MV-4-11 (cell line): ENCODE data around the gene CMTM8.

ENCODE experiments used
- DNase-seq: peaks from one replicate; lab custom pipeline; 2025; lab: John Stamatoyannopoulos, UW

CMTM8 gene

GRCh38 chr3:32280262-32280910 is 41.9 kb downstream of the CMTM8 start:
- DNase-seq, result no peak

GRCh38 chr3:32281570-32282106 is 43.2 kb downstream of the CMTM8 start:
- DNase-seq, result no peak

GRCh38 chr3:32282578-32283154 is 44.2 kb downstream of the CMTM8 start:
- no peak for DNase-seq

- DNase-seq, result no peak
Observed at GRCh38 chr3:32283304-32283703, 44.8 kb downstream of the CMTM8 start.

- no peak for DNase-seq
Observed at GRCh38 chr3:32284443-32285212, 46.1 kb downstream of the CMTM8 start.

GRCh38 chr3:32285891-32286290 is 47.4 kb downstream of the CMTM8 start:
- no peak for DNase-seq

GRCh38 chr3:32288819-32289218 is 50.3 kb downstream of the CMTM8 start:
- DNase-seq, result no peak

- no peak for DNase-seq
Observed at GRCh38 chr3:32290619-32291018, 52.1 kb downstream of the CMTM8 start.

- DNase-seq, result no peak
Observed at GRCh38 chr3:32292085-32292796, 53.8 kb downstream of the CMTM8 start.

GRCh38 chr3:32293903-32294302 is 55.4 kb downstream of the CMTM8 start:
- DNase-seq, result no peak

GRCh38 chr3:32296251-32297204 is 58.0 kb downstream of the CMTM8 start:
- no peak for DNase-seq

- no peak for DNase-seq
Observed at GRCh38 chr3:32297366-32297765, 58.9 kb downstream of the CMTM8 start.

GRCh38 chr3:32301426-32301825 is 62.9 kb downstream of the CMTM8 start:
- no peak for DNase-seq

- no peak for DNase-seq
Observed at GRCh38 chr3:32302601-32303398, 64.3 kb downstream of the CMTM8 start.

GRCh38 chr3:32303399-32303747 is 64.9 kb downstream of the CMTM8 start:
- DNase-seq, result no peak

GRCh38 chr3:32303977-32304881 is 65.7 kb downstream of the CMTM8 start:
- no peak for DNase-seq

- DNase-seq, result no peak
Observed at GRCh38 chr3:32305361-32305876, 66.9 kb downstream of the CMTM8 start.

GRCh38 chr3:32306072-32306471 is 67.6 kb downstream of the CMTM8 start:
- no peak for DNase-seq

- DNase-seq, result no peak
Observed at GRCh38 chr3:32307591-32307990, 69.1 kb downstream of the CMTM8 start.
